ENCODE measurements around the gene GHRL.

The GHRL gene

DNA sequence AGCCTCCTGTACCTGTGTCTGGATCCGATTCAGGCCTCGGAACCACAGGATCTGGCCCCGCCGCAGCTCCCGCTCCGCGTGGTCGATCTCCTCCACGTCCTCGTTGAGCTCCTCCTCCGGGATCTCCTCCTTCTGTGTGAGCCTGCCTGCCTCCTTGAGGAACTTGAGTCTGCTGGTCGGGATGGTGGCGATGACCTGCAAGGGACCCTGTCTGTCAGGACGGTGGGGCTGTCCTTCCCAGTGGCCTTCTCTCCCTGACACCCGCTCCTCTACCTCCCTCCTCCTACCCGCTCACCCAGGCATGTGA lies 45.4 kb upstream of the GHRL start:
- H3K27me3 ChIP-seq (ENCODE audit: low read length): no peaks in the 10 kb centered on the region
- H3K9ac ChIP-seq (ENCODE audit: low read length): no peak overlapping the region
- no peaks in the 10 kb centered on the region for H3K36me3 ChIP-seq (ENCODE audit: low read length)
- H3K4me3 ChIP-seq (ENCODE audit: insufficient read depth, low read length, poor library complexity, severe bottlenecking): no peak overlapping the region
- H3K4me2 ChIP-seq (ENCODE audit: low read depth, low read length, poor library complexity, severe bottlenecking): no peak overlapping the region
- H2AFZ ChIP-seq (ENCODE audit: low read depth, low read length, severe bottlenecking): no peak overlapping the region
- H4K20me1 ChIP-seq (ENCODE audit: low read depth, low read length): no peaks in the 10 kb centered on the region
- H3F3A ChIP-seq (ENCODE audit: insufficient read depth): no peaks in the 10 kb centered on the region
- no peaks in the 10 kb centered on the region for H3K79me2 ChIP-seq (ENCODE audit: insufficient read depth, low read length)
- TF ChIP-seq CTCF (IDR thresholded peaks at IDR 0.05; ENCODE audit: insufficient read depth, low read length, poor library complexity, severe bottlenecking) (no peak), EZH2phosphoT487 (conservative IDR thresholded peaks at IDR 0.05; ENCODE audit: low read length) (no peak)
- H3K27ac ChIP-seq (ENCODE audit: low read depth, low read length): no peak overlapping the region
- H3K9me3 ChIP-seq (ENCODE audit: insufficient read depth, low read length): no peaks in the 10 kb centered on the region
- H3K9me2 ChIP-seq (replicated peaks; ENCODE audit: insufficient read depth, low read length): no peaks in the 10 kb centered on the region

- no peak overlapping the region for H3K9ac ChIP-seq (ENCODE audit: low read length)
- no peaks in the 10 kb centered on the region for H3K36me3 ChIP-seq (ENCODE audit: low read length)
- no peak overlapping the region for H3K4me3 ChIP-seq (ENCODE audit: insufficient read depth, low read length, poor library complexity, severe bottlenecking)
- H4K20me1 ChIP-seq (ENCODE audit: low read depth, low read length): no peaks in the 10 kb centered on the region
- H3K27ac ChIP-seq (ENCODE audit: low read depth, low read length): no peak overlapping the region
- H3K4me2 ChIP-seq (ENCODE audit: low read depth, low read length, poor library complexity, severe bottlenecking): no peak overlapping the region
- H3K9me3 ChIP-seq (ENCODE audit: insufficient read depth, low read length): no peaks in the 10 kb centered on the region
- H2AFZ ChIP-seq (ENCODE audit: low read depth, low read length, severe bottlenecking): no peak overlapping the region
- TF ChIP-seq EZH2phosphoT487 (conservative IDR thresholded peaks at IDR 0.05; ENCODE audit: low read length) (no peak), CTCF (IDR thresholded peaks at IDR 0.05; ENCODE audit: insufficient read depth, low read length, poor library complexity, severe bottlenecking) (no peak)
- no peaks in the 10 kb centered on the region for H3K79me2 ChIP-seq (ENCODE audit: insufficient read depth, low read length)
- H3K9me2 ChIP-seq (replicated peaks; ENCODE audit: insufficient read depth, low read length): no peaks in the 10 kb centered on the region
- H3K27me3 ChIP-seq (ENCODE audit: low read length): no peaks in the 10 kb centered on the region
- no peaks in the 10 kb centered on the region for H3F3A ChIP-seq (ENCODE audit: insufficient read depth)
These were observed 44.8 kb upstream of the GHRL start for GRCh38 chr3:10337323-10338163.

- no peaks in the 10 kb centered on the region for H3K36me3 ChIP-seq (ENCODE audit: low read length)
These were observed 44.0 kb upstream of the GHRL start for GRCh38 chr3:10336761-10337160.

More at GRCh38 chr3:10336761-10337160, 44.0 kb upstream of the GHRL start:
- Histone ChIP-seq H3K4me3 (ENCODE audit: insufficient read depth, low read length, poor library complexity, severe bottlenecking) (no peak overlapping the region), H3K9ac (ENCODE audit: low read length) (no peak overlapping the region), H3F3A (ENCODE audit: insufficient read depth) (no peaks in the 10 kb centered on the region), H2AFZ (ENCODE audit: low read depth, low read length, severe bottlenecking) (no peak overlapping the region), H3K27ac (ENCODE audit: low read depth, low read length) (no peak overlapping the region), H3K9me3 (ENCODE audit: insufficient read depth, low read length) (no peaks in the 10 kb centered on the region), H3K79me2 (ENCODE audit: insufficient read depth, low read length) (no peaks in the 10 kb centered on the region), H3K27me3 (ENCODE audit: low read length) (no peaks in the 10 kb centered on the region), H4K20me1 (ENCODE audit: low read depth, low read length) (no peaks in the 10 kb centered on the region), H3K4me2 (ENCODE audit: low read depth, low read length, poor library complexity, severe bottlenecking) (no peak overlapping the region), H3K9me2 (replicated peaks; ENCODE audit: insufficient read depth, low read length) (no peaks in the 10 kb centered on the region)
- no peak for TF ChIP-seq CTCF (IDR thresholded peaks at IDR 0.05; ENCODE audit: insufficient read depth, low read length, poor library complexity, severe bottlenecking)
